A673 (cell line): ENCODE measurements around the gene PSMB11.

Experiments used
- EZH2 ChIP-seq: fragments of 200-600 bp; sonication (generic); IDR thresholded peaks from 2 replicates; pipeline ENCODE4 v1.6.1; 2017; ENCODE audit warnings: borderline replicate concordance, low read depth, mild to moderate bottlenecking, mixed read lengths, antibody characterized with exemption, low read length; ENCODE audit not compliant: poor library complexity, severe bottlenecking
- TF ChIP-seq, protein P1 (sequence below): fragments of 300-800, 200-600 bp; sonication (generic); conservative IDR thresholded peaks from 2 replicates; pipeline ENCODE4 v1.5.1; 2017; ENCODE audit warnings: low read depth, mild to moderate bottlenecking, antibody characterized with exemption, low read length, moderate library complexity, mixed read lengths

DNA sequence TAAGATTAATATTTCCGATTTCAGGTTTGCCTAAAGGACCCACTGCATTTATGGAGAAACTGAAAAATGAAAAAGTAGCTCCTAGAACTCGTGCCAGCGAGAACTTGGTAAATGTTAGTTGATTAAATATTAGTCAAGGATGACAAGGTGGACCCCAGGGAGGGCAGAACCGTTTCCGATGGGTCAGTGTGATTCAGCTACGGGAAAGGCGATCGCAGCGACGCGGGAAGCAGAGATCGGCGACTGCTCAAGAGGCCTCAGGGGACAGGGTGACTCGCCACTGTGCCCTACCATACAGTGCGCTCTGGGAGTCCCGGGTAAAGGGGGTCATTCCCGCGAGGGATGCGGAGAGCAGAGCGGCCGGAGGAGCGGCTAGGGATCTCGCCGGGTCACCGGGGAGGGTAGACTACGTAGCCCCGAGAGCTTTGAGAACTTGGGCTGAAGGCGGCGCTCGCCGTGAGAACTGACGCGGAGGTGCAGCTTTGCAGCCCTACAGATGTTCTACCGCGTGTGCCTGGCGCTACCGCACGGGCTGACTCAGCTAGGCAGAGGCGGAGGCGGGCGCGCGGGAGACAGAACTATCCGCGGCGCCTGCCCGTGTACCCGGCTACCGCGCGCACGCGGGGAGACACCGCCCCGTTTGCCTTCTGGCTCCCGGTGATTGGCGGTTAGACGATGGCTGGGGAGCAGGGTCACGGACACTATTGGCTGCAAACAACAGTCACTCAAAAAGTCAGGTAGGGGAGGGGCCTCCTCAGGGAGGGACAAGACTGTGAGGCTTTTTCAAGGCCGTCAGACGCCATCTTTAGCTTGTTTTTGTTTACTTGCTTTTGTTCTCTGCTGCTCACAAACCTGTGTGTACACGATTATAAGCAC is 35.2 kb upstream of the PSMB11 start:
- TF ChIP-seq, protein P1, sequence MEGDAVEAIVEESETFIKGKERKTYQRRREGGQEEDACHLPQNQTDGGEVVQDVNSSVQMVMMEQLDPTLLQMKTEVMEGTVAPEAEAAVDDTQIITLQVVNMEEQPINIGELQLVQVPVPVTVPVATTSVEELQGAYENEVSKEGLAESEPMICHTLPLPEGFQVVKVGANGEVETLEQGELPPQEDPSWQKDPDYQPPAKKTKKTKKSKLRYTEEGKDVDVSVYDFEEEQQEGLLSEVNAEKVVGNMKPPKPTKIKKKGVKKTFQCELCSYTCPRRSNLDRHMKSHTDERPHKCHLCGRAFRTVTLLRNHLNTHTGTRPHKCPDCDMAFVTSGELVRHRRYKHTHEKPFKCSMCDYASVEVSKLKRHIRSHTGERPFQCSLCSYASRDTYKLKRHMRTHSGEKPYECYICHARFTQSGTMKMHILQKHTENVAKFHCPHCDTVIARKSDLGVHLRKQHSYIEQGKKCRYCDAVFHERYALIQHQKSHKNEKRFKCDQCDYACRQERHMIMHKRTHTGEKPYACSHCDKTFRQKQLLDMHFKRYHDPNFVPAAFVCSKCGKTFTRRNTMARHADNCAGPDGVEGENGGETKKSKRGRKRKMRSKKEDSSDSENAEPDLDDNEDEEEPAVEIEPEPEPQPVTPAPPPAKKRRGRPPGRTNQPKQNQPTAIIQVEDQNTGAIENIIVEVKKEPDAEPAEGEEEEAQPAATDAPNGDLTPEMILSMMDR: 0 out of 2 replicates have a peak, but pooled peaks have one; percentile 32
- TF ChIP-seq EZH2: no peak
